Measurements from ENCODE around the gene NRARP. TPM values are rescaled to one million over a fixed set of nuclear protein-coding genes. Genes with fewer than 3 reads are reported as not detected.

Gene NRARP
- total RNA-seq, 2 experiments from 2014 or later, result 3.3 to 4.4 TPM

- TF ChIP-seq CTCF (IDR thresholded peaks at IDR 0.05), result no peak
- Mint-ChIP-seq H3K27ac (no peak overlapping the region), H3K36me3 (ENCODE audit: low read depth) (no peaks in the 10 kb centered on the region), H3K4me1 (ENCODE audit: low read depth) (no peaks in the 10 kb centered on the region), H3K9me3 (no peaks in the 10 kb centered on the region), H3K4me3 (no peak overlapping the region), H3K27me3 (no peaks in the 10 kb centered on the region)
- CTCF ChIA-PET, result interaction anchor here (1.2 kb wide), 1 partner anchor 11 kb away, joined by 4 read pairs; the partner anchor contains the start of gene NRARP
- DNase-seq (no peak), ATAC-seq (no peak)
- POLR2A ChIA-PET, result interaction anchor here (1.0 kb wide), 1 partner anchor 11 kb away, joined by 3 read pairs; no protein-coding TSS in a partner anchor
- intact Hi-C loops (cut with micrococcal nuclease), result no loop called here
Observed at GRCh38 chr9:137312852-137313325, 10.8 kb upstream of the NRARP start.

GRCh38 chr9:137311986-137312851 is 10.1 kb upstream of the NRARP start:
- TF ChIP-seq CTCF (IDR thresholded peaks at IDR 0.05), result no peak
- intact Hi-C loops (cut with micrococcal nuclease), result no loop called here
- POLR2A ChIA-PET, result interaction anchor here (1.0 kb wide), 1 partner anchor 11 kb away, joined by 3 read pairs; no protein-coding TSS in a partner anchor
- Mint-ChIP-seq H3K9me3 (no peaks in the 10 kb centered on the region), H3K4me3 (no peak overlapping the region), H3K27ac (no peak overlapping the region), H3K4me1 (ENCODE audit: low read depth) (peaks cover 4% of the 10 kb centered on the region), H3K36me3 (ENCODE audit: low read depth) (no peaks in the 10 kb centered on the region), H3K27me3 (no peaks in the 10 kb centered on the region)
- CTCF ChIA-PET, result interaction anchor here (1.2 kb wide), 1 partner anchor 11 kb away, joined by 4 read pairs; the partner anchor contains the start of gene NRARP
- DNase-seq (no peak), ATAC-seq (no peak)

GRCh38 chr9:137311171-137311985 is 9.3 kb upstream of the NRARP start:
- no peak for TF ChIP-seq CTCF (IDR thresholded peaks at IDR 0.05)
- Mint-ChIP-seq H3K36me3 (ENCODE audit: low read depth) (no peaks in the 10 kb centered on the region), H3K4me3 (no peak overlapping the region), H3K9me3 (no peaks in the 10 kb centered on the region), H3K4me1 (ENCODE audit: low read depth) (peaks cover 6% of the 10 kb centered on the region), H3K27me3 (no peaks in the 10 kb centered on the region), H3K27ac (no peak overlapping the region)
- ATAC-seq (peak; percentile 34), DNase-seq (peak; percentile 47)
- ChIA-PET CTCF (no interaction called here), POLR2A (no interaction called here)
- intact Hi-C loops (cut with micrococcal nuclease), result no loop called here

DNA sequence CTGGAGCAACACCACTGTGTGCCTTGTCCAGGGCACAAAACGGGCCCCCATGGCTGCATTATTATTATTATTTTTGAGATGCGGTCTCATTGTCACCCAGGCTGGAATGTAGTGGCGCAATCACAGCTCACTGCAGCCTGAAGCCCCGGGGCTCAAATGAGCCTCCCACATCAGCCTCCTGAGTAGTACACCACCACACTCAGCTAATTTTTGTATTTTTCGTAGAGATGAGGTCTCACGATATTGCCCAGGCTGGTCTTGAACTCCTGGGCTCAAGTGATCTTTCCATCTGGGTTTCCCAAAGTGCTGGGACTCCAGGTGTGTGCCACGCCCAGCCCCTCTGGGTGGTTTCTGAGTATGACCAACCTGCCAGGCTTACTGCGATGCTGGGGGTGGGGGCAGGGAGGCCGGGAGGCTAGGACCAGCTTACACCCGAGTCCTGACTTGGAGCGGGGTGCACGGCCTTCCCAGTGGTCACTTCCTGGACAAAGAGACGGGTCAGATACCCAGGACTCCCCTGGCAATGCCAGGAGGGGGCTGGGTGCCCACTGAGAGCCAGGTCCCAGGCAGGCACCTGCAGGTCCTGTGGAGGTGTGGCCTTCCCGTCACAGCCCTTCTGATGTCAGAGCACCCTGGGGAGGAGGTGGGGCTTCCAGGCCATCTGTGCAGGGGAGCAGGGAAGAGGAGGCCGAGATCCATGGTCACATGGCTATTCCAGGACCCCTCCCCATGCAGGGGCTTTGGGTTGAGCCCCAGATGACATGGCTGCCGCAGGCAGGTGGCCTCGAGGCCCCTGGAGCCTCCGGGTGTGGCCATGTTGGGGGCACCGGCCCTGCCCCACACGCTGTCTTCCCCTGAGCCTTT is 8.3 kb upstream of the NRARP start:
- CTCF ChIA-PET, result no interaction called here
- Mint-ChIP-seq H3K9me3 (no peaks in the 10 kb centered on the region), H3K36me3 (ENCODE audit: low read depth) (no peaks in the 10 kb centered on the region), H3K27me3 (no peaks in the 10 kb centered on the region), H3K27ac (no peak overlapping the region), H3K4me1 (ENCODE audit: low read depth) (peaks cover 8% of the 10 kb centered on the region), H3K4me3 (no peak overlapping the region)
- POLR2A ChIA-PET, result no interaction called here
- DNase-seq (no peak), ATAC-seq (no peak)
- TF ChIP-seq CTCF (IDR thresholded peaks at IDR 0.05), result no peak
- intact Hi-C loops (cut with micrococcal nuclease), result no loop called here

All from activated CD8-positive, alpha-beta T cell treated with anti-CD3 and anti-CD28 coated beads for 36 hours (primary cell).